Measurements from ENCODE around the gene ARMC12.

GRCh38 chr6:35774116-35774794 is 37.4 kb downstream of the ARMC12 start:
- TF ChIP-seq CTCF (IDR thresholded peaks at IDR 0.05): no peak
- TF ChIP-seq POLR2A (IDR thresholded peaks at IDR 0.05): no peak

Data from uterus (tissue), 2 donors.